Measurements from ENCODE around the gene TAF11L3.

DNA sequence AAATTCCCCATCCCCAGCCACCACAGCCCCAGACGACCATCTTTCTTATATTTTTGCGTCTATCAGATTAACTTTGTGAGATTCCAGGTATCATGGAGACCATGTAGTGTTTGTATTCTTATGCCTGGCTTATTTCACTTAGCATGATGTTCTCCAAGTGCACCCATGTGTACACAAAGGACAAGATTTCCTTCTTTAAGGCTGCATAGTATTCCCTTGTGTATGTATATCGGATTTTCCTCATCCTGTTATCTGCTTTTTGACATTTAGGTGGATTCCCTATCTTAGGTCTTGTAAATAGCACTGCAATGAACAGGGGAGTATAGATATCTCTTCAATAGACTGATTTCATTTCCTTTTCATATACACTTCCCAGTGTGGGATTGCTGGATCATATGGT lies 25.4 kb upstream of the TAF11L3 start:
- TF ChIP-seq, protein P1, sequence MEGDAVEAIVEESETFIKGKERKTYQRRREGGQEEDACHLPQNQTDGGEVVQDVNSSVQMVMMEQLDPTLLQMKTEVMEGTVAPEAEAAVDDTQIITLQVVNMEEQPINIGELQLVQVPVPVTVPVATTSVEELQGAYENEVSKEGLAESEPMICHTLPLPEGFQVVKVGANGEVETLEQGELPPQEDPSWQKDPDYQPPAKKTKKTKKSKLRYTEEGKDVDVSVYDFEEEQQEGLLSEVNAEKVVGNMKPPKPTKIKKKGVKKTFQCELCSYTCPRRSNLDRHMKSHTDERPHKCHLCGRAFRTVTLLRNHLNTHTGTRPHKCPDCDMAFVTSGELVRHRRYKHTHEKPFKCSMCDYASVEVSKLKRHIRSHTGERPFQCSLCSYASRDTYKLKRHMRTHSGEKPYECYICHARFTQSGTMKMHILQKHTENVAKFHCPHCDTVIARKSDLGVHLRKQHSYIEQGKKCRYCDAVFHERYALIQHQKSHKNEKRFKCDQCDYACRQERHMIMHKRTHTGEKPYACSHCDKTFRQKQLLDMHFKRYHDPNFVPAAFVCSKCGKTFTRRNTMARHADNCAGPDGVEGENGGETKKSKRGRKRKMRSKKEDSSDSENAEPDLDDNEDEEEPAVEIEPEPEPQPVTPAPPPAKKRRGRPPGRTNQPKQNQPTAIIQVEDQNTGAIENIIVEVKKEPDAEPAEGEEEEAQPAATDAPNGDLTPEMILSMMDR (IDR thresholded peaks at IDR 0.05; ENCODE audit: low read depth, low read length, poor library complexity, severe bottlenecking) = no peak
- TF ChIP-seq EZH2phosphoT487 (IDR thresholded peaks at IDR 0.05; ENCODE audit: borderline replicate concordance, low read length) = no peak
